ENCODE results near the gene GALNTL6.

The GALNTL6 gene

GRCh38 chr4:172129593-172129992 is 316.4 kb downstream of the GALNTL6 start:
- DNase-seq (ENCODE audit: low read depth in 2 of 2) = no peak
- no peak overlapping the region for H3K4me3 ChIP-seq (replicated peaks in 1 of 2; ENCODE audit: low read depth in 2 of 2, low read length in 2 of 2)
- TF ChIP-seq CTCF (IDR thresholded peaks at IDR 0.05; ENCODE audit: low read depth, low read length) = no peak

- TF ChIP-seq CTCF (IDR thresholded peaks at IDR 0.05; ENCODE audit: low read depth, low read length) = no peak
- H3K4me3 ChIP-seq (replicated peaks in 1 of 2; ENCODE audit: low read depth in 2 of 2, low read length in 2 of 2) = no peak overlapping the region
- peak in 1 of 2 donors; percentile 11 for DNase-seq (ENCODE audit: low read depth in 2 of 2)
These were observed 321.3 kb downstream of the GALNTL6 start for GRCh38 chr4:172134521-172134920.

- no peak for TF ChIP-seq CTCF (IDR thresholded peaks at IDR 0.05; ENCODE audit: low read depth, low read length)
- H3K4me3 ChIP-seq (replicated peaks in 1 of 2; ENCODE audit: low read depth in 2 of 2, low read length in 2 of 2) = no peak overlapping the region
- no peak for DNase-seq (ENCODE audit: low read depth in 2 of 2)
These were observed 327.8 kb downstream of the GALNTL6 start for GRCh38 chr4:172141025-172141424.

GRCh38 chr4:172142281-172142741 is 329.1 kb downstream of the GALNTL6 start:
- H3K4me3 ChIP-seq (replicated peaks in 1 of 2; ENCODE audit: low read depth in 2 of 2, low read length in 2 of 2) = no peak overlapping the region
- TF ChIP-seq CTCF (IDR thresholded peaks at IDR 0.05; ENCODE audit: low read depth, low read length) = no peak
- peak in 1 of 2 donors; percentile 18 for DNase-seq (ENCODE audit: low read depth in 2 of 2)

- TF ChIP-seq CTCF (IDR thresholded peaks at IDR 0.05; ENCODE audit: low read depth, low read length) = no peak
- no peak overlapping the region for H3K4me3 ChIP-seq (replicated peaks in 1 of 2; ENCODE audit: low read depth in 2 of 2, low read length in 2 of 2)
- no peak for DNase-seq (ENCODE audit: low read depth in 2 of 2)
These were observed 330.6 kb downstream of the GALNTL6 start for GRCh38 chr4:172143605-172144314.

- DNase-seq (ENCODE audit: low read depth in 2 of 2) = no peak
- H3K4me3 ChIP-seq (replicated peaks in 1 of 2; ENCODE audit: low read depth in 2 of 2, low read length in 2 of 2) = no peak overlapping the region
- no peak for TF ChIP-seq CTCF (IDR thresholded peaks at IDR 0.05; ENCODE audit: low read depth, low read length)
These were observed 334.5 kb downstream of the GALNTL6 start for GRCh38 chr4:172147687-172148086.

GRCh38 chr4:172149329-172149728 is 336.1 kb downstream of the GALNTL6 start:
- DNase-seq (ENCODE audit: low read depth in 2 of 2) = no peak
- TF ChIP-seq CTCF (IDR thresholded peaks at IDR 0.05; ENCODE audit: low read depth, low read length) = no peak
- no peak overlapping the region for H3K4me3 ChIP-seq (replicated peaks in 1 of 2; ENCODE audit: low read depth in 2 of 2, low read length in 2 of 2)

Measured in cardiac fibroblast (primary cell).